ENCODE data around the gene DIPK1B. TPM values are rescaled to one million over a fixed set of nuclear protein-coding genes. Genes with fewer than 3 reads are reported as not detected.
A peak's percentile ranks its signal among the peaks of the same experiment; 100 is the strongest.

The DIPK1B gene
- total and polyA plus RNA-seq, 2 experiments from 2014 or later: 18.7 to 60.0 TPM

DNA sequence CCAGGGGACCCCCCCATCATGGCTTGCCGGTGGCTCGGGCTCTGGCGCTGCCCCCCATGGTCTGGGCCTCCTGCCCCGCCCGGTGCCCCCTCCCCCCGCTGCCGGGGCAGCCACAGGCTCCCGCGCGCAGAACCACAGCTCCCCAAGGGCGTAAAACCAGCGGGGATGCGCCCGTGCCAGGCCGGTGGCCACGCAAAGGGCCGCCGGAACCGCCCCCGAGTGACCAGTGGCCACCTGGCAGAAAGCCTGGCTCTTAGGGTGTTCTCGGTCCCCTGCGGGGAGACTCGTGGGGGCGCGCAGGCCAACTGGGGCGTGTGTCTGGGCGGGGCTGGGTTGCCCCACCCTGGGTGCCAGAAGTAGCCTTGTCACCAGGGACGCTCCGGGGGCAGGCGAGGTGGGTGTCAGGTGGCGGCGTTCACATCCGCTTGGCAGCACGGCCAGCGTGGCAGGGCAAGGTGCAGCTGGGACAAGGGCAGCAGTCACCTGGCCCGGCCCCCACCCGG is 24.6 kb upstream of the DIPK1B start:
- Histone ChIP-seq H4K20me1 (replicated peaks; ENCODE audit: insufficient read depth) (no peaks in the 10 kb centered on the region), H3K27ac (ENCODE audit: low read depth) (no peak overlapping the region), H3K4me1 (ENCODE audit: insufficient read depth) (no peaks in the 10 kb centered on the region; the same call in 1 of the 2 replicates), H2AFZ (peak overlapping the region; percentile 92), H3K79me2 (replicated peaks; ENCODE audit: insufficient read depth) (peaks cover 10% of the 10 kb centered on the region; the same call in 1 of the 2 replicates), H3K4me2 (peak overlapping the region; percentile 87), H3K9me2 (ENCODE audit: insufficient read depth) (no peaks in the 10 kb centered on the region), H3K4me3 (peak overlapping the region; percentile 75), H3K36me3 (ENCODE audit: insufficient read depth) (no peaks in the 10 kb centered on the region), H3F3A (replicated peaks; ENCODE audit: low read depth) (0 out of 2 replicates have a peak, but pooled peaks cover 3% of the 10 kb centered on the region), H3K27me3 (ENCODE audit: insufficient read depth) (no peaks in the 10 kb centered on the region)
- Mint-ChIP-seq H3K4me1 (peaks cover 9% of the 10 kb centered on the region; the same call in 2 of the 3 replicates), H3K36me3 (ENCODE audit: low read depth) (no peaks in the 10 kb centered on the region), H3K4me3 (peak overlapping the region; percentile 61), H3K27me3 (ENCODE audit: insufficient read depth, low read depth, poor library complexity) (peaks cover 20% of the 10 kb centered on the region), H3K27ac (no peak overlapping the region), H3K9me3 (no peaks in the 10 kb centered on the region)
- no peak for DNase-seq (ENCODE audit: low spot score)
- peak; percentile 1; the same call in 2 of the 3 replicates for ATAC-seq
- no peak for TF ChIP-seq STAT1 (IDR thresholded peaks at IDR 0.05; ENCODE audit: unreplicated experiment)
- TF ChIP-seq, protein P1, sequence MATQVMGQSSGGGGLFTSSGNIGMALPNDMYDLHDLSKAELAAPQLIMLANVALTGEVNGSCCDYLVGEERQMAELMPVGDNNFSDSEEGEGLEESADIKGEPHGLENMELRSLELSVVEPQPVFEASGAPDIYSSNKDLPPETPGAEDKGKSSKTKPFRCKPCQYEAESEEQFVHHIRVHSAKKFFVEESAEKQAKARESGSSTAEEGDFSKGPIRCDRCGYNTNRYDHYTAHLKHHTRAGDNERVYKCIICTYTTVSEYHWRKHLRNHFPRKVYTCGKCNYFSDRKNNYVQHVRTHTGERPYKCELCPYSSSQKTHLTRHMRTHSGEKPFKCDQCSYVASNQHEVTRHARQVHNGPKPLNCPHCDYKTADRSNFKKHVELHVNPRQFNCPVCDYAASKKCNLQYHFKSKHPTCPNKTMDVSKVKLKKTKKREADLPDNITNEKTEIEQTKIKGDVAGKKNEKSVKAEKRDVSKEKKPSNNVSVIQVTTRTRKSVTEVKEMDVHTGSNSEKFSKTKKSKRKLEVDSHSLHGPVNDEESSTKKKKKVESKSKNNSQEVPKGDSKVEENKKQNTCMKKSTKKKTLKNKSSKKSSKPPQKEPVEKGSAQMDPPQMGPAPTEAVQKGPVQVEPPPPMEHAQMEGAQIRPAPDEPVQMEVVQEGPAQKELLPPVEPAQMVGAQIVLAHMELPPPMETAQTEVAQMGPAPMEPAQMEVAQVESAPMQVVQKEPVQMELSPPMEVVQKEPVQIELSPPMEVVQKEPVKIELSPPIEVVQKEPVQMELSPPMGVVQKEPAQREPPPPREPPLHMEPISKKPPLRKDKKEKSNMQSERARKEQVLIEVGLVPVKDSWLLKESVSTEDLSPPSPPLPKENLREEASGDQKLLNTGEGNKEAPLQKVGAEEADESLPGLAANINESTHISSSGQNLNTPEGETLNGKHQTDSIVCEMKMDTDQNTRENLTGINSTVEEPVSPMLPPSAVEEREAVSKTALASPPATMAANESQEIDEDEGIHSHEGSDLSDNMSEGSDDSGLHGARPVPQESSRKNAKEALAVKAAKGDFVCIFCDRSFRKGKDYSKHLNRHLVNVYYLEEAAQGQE (IDR thresholded peaks at IDR 0.05; ENCODE audit: unreplicated experiment): no peak

GRCh38 chr9:136688274-136689107 is 23.9 kb upstream of the DIPK1B start:
- H4K20me1 ChIP-seq (replicated peaks; ENCODE audit: insufficient read depth): no peaks in the 10 kb centered on the region
- Mint-ChIP-seq H3K27ac (no peak overlapping the region), H3K4me3 (peak overlapping the region; percentile 61), H3K9me3 (no peaks in the 10 kb centered on the region), H3K36me3 (ENCODE audit: low read depth) (no peaks in the 10 kb centered on the region), H3K27me3 (ENCODE audit: insufficient read depth, low read depth, poor library complexity) (peaks cover 20% of the 10 kb centered on the region), H3K4me1 (peaks cover 10% of the 10 kb centered on the region; the same call in 2 of the 3 replicates)
- H3K27ac ChIP-seq (ENCODE audit: low read depth): no peak overlapping the region
- H3K4me2 ChIP-seq: peak overlapping the region; percentile 87
- H2AFZ ChIP-seq: peak overlapping the region; percentile 92; the same call in 1 of the 2 replicates
- H3K4me1 ChIP-seq (ENCODE audit: insufficient read depth): no peaks in the 10 kb centered on the region; the same call in 1 of the 2 replicates
- no peaks in the 10 kb centered on the region for H3K36me3 ChIP-seq (ENCODE audit: insufficient read depth)
- H3K4me3 ChIP-seq: peak overlapping the region; percentile 75
- no peaks in the 10 kb centered on the region for H3K9me2 ChIP-seq (ENCODE audit: insufficient read depth)
- H3F3A ChIP-seq (replicated peaks; ENCODE audit: low read depth): 0 out of 2 replicates have a peak, but pooled peaks cover 3% of the 10 kb centered on the region
- no peak for TF ChIP-seq STAT1 (IDR thresholded peaks at IDR 0.05; ENCODE audit: unreplicated experiment)
- TF ChIP-seq JUNB (IDR thresholded peaks at IDR 0.05; ENCODE audit: unreplicated experiment): no peak
- TF ChIP-seq ETS1 (IDR thresholded peaks at IDR 0.05): no peak
- TF ChIP-seq ZNF331 (CRISPR knock-in tag; IDR thresholded peaks at IDR 0.05; ENCODE audit: low read depth): no peak
- no peak for TF ChIP-seq EZH2phosphoT487 (IDR thresholded peaks at IDR 0.05; ENCODE audit: unreplicated experiment)
- TF ChIP-seq ZNF114 (CRISPR knock-in tag; IDR thresholded peaks at IDR 0.05): no peak
- TF ChIP-seq EZH2 (IDR thresholded peaks at IDR 0.05; ENCODE audit: low read depth, unreplicated experiment): no peak
- no peak for TF ChIP-seq NANOG (IDR thresholded peaks at IDR 0.05; ENCODE audit: borderline replicate concordance)
- TF ChIP-seq, protein P1 (IDR thresholded peaks at IDR 0.05; ENCODE audit: unreplicated experiment): no peak
- no peak for TF ChIP-seq CREB1 (CRISPR knock-in tag; IDR thresholded peaks at IDR 0.05; ENCODE audit: low read depth)
- ATAC-seq: peak; percentile 1; the same call in 2 of the 3 replicates
- H3K27me3 ChIP-seq (ENCODE audit: insufficient read depth): no peaks in the 10 kb centered on the region
- H3K79me2 ChIP-seq (replicated peaks; ENCODE audit: insufficient read depth): peaks cover 10% of the 10 kb centered on the region; the same call in 1 of the 2 replicates
- DNase-seq (ENCODE audit: low spot score): no peak

All from GM23338 (cell line).